ENCODE data around the gene PRPSAP1.

Gene PRPSAP1

DNA sequence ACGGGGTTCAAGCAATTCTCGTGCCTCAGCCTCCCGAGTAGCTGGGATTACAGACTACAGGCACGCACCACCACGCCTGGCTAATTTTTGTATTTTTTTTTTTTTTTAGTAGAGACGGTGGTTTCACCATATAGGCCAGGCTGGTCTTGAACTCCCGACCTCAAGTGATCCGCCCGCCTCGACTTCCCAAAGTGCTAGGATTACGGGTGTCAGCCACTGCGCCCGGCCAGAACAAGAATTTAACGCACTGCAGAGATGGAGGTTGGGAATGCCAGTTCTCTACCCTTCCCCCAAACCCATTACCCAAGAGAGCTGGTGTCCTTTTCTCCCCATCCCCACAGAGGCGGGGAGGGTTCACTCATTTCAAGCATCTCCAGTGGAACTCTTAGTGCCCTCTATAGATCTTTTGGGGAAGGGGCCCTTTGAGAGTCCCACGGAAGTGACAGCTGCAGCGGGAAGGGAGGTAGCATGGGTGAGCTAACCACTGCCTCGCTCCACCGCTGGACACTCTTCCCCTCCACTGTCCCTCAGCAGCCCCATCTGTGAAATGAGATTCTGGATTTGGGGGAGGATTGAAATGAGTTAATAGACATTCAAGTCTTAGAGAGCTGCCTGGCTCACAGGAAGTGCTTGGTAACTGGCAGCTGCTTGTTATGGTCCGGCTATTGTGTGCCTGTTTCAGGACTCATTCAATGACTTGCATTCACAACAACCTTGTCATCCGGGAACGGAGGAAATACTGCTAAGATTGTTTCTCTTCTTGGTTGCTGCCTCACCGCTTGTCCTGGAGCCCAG is 92.1 kb downstream of the PRPSAP1 start:
- TF ChIP-seq, protein P1, sequence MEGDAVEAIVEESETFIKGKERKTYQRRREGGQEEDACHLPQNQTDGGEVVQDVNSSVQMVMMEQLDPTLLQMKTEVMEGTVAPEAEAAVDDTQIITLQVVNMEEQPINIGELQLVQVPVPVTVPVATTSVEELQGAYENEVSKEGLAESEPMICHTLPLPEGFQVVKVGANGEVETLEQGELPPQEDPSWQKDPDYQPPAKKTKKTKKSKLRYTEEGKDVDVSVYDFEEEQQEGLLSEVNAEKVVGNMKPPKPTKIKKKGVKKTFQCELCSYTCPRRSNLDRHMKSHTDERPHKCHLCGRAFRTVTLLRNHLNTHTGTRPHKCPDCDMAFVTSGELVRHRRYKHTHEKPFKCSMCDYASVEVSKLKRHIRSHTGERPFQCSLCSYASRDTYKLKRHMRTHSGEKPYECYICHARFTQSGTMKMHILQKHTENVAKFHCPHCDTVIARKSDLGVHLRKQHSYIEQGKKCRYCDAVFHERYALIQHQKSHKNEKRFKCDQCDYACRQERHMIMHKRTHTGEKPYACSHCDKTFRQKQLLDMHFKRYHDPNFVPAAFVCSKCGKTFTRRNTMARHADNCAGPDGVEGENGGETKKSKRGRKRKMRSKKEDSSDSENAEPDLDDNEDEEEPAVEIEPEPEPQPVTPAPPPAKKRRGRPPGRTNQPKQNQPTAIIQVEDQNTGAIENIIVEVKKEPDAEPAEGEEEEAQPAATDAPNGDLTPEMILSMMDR (conservative IDR thresholded peaks at IDR 0.05; ENCODE audit: low read length), result no peak
- H3K4me3 ChIP-seq (ENCODE audit: low read length), result no peak overlapping the region

DNA sequence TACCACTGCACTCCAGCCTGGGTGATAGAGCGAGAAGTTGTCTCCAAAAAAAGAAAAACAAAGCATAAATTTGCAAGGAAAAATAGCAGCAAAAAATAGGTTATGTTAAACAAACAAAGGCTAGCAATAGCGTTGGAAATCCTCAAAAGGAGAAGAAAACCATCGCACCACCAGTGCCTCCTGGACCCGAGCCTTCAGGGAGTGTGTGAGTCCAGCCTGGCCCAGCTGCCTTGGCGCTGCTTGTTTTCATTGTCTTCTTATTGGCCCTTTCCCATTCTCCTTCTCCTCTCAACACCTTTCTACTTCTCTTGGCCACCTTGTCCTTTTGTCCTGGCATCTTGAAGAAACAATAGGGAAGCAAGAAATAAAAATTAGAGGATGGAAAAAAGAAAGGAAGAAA is 93.0 kb downstream of the PRPSAP1 start:
- TF ChIP-seq, protein P1 (conservative IDR thresholded peaks at IDR 0.05; ENCODE audit: low read length), result no peak
- DNase-seq (ENCODE audit: low read depth), result no peak
- H3K4me3 ChIP-seq (ENCODE audit: low read length), result no peak overlapping the region

More for the DNA sequence above, 92.1 kb downstream of the PRPSAP1 start:
- no peak for DNase-seq (ENCODE audit: low read depth)

DNA sequence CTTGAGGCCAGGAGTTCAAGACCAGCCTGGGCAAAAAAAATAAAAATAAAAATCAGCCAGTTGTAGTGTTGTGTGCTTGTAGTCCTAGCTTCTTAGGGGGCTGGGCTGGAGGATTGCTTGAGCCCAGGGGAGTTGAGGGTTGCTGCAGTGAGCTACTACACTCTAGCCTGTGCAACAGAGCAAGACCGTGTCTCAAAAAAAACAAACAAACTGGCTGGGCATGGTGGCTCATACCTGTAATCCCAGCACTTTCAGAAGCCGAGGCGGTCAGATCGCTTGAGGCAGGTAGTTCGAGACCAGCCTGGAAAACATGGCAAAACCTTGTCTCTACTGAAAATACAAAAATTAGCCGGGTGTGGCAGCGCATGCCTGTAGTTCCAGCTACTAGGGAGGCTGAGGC is 93.5 kb downstream of the PRPSAP1 start:
- no peak for DNase-seq (ENCODE audit: low read depth)
- H3K4me3 ChIP-seq (ENCODE audit: low read length), result no peak overlapping the region

More for the DNA sequence above, 93.5 kb downstream of the PRPSAP1 start:
- TF ChIP-seq, protein P1 (conservative IDR thresholded peaks at IDR 0.05; ENCODE audit: low read length), result no peak
